Esophagus muscularis mucosa (tissue), 4 donors: ENCODE measurements around the gene ZNF587. TPM values are rescaled to one million over a fixed set of nuclear protein-coding genes. Genes with fewer than 3 reads are reported as not detected.

ENCODE experiments used
- DNase-seq: peaks from one replicate; pipeline ENCODE4 v3.0.0-alpha.2; 2017; ENCODE audit errors: extremely low spot score
- H3K27ac ChIP-seq, 4 donors: fragments of 200-600 bp; sonication (generic); replicated peaks in 1 of 4; 1 replicate in 3 of 4; 2 replicates in 1 of 4; pipeline ENCODE4 v1.5.1; 2016 to 2019; ENCODE audit warnings: mild to moderate bottlenecking in 1 of 4
- H3K27me3 ChIP-seq, 4 donors: fragments of 200-600 bp; sonication (generic); one replicate each; pipeline versions ENCODE4 v1.5.1 to v1.6.0; 2016 to 2019
- H3K36me3 ChIP-seq, 4 donors: fragments of 200-600 bp; sonication (generic); one replicate each; pipeline ENCODE4 v1.5.1; 2016 to 2019
- H3K4me1 ChIP-seq, 4 donors: fragments of 200-600 bp; sonication (generic); one replicate each; pipeline ENCODE4 v1.5.1; 2016 to 2019
- H3K4me3 ChIP-seq, 4 donors: fragments of 200-600 bp; sonication (generic); 1 replicate in 2 of 4; 2 replicates in 2 of 4; pipeline ENCODE4 v1.5.1; 2016 to 2019; ENCODE audit warnings: mild to moderate bottlenecking in 4 of 4, moderate library complexity in 1 of 4
- H3K9me3 ChIP-seq, 4 donors: fragments of 200-600 bp; sonication (generic); 1 replicate in 3 of 4; 2 replicates in 1 of 4; pipeline ENCODE4 v1.5.1; 2016 to 2019
- EP300 ChIP-seq: sonication (generic); formaldehyde crosslinking; IDR thresholded peaks from one replicate; pipeline ENCODE4 v1.6.1; 2017; ENCODE audit warnings: antibody characterized with exemption
- POLR2A ChIP-seq: fragments of 450-650 bp; IDR thresholded peaks from one replicate; pipeline ENCODE4 v1.6.1; 2017; ENCODE audit warnings: antibody characterized with exemption, moderate library complexity, mild to moderate bottlenecking, low read depth
- POLR2AphosphoS5 ChIP-seq, 2 donors: sonication (generic); formaldehyde crosslinking; IDR thresholded peaks; one replicate each; pipeline ENCODE4 v1.6.1; 2017; ENCODE audit warnings: antibody characterized with exemption in 2 of 2
- WGBS: methylation state at CpG from one replicate; pipeline ENCODE4 v1.1.5; 2018; 5-methylcytosine and 5-hydroxymethylcytosine counted together
- intact Hi-C: fragments of 100-400 bp; cut with DNase I; formaldehyde crosslinking; loops from one replicate; pipeline ENCODE4 v1.15.1; 2023
- total RNA-seq, 4 donors: library from RNA; depleted of rRNA; stranded (reverse); fragments of >200 nt; gene quantifications; one replicate each; pipeline versions ENCODE4 v1.1.0 to v1.2.1, GENCODE V29; 2016
- TF ChIP-seq, protein P1 (sequence below), 3 experiments: fragments of 200-600 bp in 2 of 3; fragments of 450-650 bp in 1 of 3; sonication (generic) in 2 of 3; IDR thresholded peaks; one replicate each; pipeline ENCODE4 v1.5.1; 2017 to 2019; ENCODE audit warnings: antibody characterized with exemption in 3 of 3, mild to moderate bottlenecking in 2 of 3, moderate library complexity in 1 of 3

The ZNF587 gene
- total RNA-seq, 4 donors from 2014 or later, result 10.9 to 27.8 (median 19.8) TPM

DNA sequence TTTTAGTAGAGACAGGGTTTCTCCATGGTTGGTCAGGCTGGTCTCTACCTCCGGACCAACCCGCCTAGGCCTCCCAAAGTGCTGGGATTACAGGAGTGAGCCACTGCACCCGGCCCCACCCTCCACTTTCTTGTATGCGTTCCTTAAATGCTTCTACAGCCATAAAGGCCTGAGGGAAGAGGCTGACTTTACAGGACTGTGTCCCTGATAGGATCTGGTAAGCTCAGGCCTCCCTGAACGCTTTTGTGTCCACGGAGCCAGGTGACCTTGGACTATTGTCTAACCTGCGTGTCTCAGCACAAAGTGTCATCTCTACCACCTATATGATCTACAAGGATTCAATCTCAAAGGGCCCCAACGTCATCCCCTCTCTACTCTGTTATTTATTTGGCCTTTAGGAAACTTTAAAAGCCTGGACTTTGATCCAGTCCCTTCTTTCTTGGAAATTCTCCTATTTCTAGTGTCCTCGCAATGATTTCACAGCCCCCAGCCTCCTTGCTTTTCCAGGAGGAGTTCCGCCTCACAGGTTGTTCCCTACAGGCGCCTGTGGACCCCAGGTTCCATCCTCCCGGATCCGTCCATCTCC is 35.6 kb upstream of the ZNF587 start:
- peaks cover 3 to 36% (median 25%) of the 10 kb centered on the region in 4 donors for H3K36me3 ChIP-seq
- intact Hi-C loops, result loop anchor here (10.0 kb wide), 1 partner anchor 69 kb away; the partner anchor contains the start of gene ZNF776
- H3K27me3 ChIP-seq, result no peaks in the 10 kb centered on the region
- no peaks in the 10 kb centered on the region for H3K9me3 ChIP-seq
- H3K27ac ChIP-seq, result peak overlapping the region; percentile 72 to 79 (median 76)
- no peak for TF ChIP-seq POLR2A
- no peak for TF ChIP-seq POLR2AphosphoS5 (IDR thresholded peaks at IDR 0.05)
- TF ChIP-seq EP300, result no peak
- TF ChIP-seq, protein P1, sequence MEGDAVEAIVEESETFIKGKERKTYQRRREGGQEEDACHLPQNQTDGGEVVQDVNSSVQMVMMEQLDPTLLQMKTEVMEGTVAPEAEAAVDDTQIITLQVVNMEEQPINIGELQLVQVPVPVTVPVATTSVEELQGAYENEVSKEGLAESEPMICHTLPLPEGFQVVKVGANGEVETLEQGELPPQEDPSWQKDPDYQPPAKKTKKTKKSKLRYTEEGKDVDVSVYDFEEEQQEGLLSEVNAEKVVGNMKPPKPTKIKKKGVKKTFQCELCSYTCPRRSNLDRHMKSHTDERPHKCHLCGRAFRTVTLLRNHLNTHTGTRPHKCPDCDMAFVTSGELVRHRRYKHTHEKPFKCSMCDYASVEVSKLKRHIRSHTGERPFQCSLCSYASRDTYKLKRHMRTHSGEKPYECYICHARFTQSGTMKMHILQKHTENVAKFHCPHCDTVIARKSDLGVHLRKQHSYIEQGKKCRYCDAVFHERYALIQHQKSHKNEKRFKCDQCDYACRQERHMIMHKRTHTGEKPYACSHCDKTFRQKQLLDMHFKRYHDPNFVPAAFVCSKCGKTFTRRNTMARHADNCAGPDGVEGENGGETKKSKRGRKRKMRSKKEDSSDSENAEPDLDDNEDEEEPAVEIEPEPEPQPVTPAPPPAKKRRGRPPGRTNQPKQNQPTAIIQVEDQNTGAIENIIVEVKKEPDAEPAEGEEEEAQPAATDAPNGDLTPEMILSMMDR (IDR thresholded peaks at IDR 0.05), result no peak
- H3K4me3 ChIP-seq, result peak overlapping the region; percentile 63 to 86 (median 76)
- 30% methylated on average over 13 of the region's 13 CpGs for WGBS
- H3K4me1 ChIP-seq, result peaks cover 6 to 29% (median 23%) of the 10 kb centered on the region in 4 donors
- no peak for DNase-seq

DNA sequence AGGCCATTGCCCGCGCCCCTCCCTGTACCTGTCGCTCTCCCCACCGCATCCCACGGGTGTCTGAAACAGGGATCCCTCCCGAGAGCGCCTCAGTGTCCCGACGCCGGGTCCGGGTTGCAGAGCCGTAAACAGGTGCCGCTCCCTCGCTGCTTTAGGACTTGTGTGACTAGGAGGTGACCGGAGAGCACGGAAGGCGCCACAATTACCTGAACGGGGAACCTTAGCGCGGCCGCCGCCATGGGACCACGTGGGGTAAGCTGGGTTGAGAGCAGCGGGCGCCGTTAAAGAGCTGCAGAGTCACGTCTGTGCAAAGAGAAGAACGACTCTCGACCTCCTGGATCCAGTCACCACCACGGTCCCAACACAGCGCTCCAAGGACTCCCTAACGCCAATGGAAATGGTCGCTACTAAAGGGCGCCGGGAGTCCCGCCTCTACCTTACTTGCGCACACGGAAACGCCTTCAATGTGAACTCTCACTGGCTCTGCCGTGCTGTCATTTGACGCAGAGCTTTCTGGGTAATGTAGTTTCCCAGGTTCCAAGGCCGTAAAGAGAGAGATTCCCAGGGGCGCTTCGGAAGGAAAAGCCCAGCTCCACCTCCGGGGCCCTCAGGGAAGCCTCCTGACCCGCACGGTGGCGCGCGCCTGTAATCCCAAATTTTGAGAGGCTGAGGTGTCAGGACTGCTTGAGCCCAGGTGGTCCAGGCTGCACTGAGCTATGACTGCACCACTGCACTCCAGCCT is 35.0 kb upstream of the ZNF587 start, which contains the start of gene ZNF552:
Gene ZNF552 (minus strand): TSS at position 409 of the 742 bp plus-strand sequence. CDS start 170 bp downstream, at position 239.
- under 1% methylated on average over 35 of the region's 50 CpGs for WGBS
- Histone ChIP-seq H3K27ac (peak within 1 kb of the TSS; percentile 72 to 79 (median 76)), H3K27me3 (no peaks in the 10 kb centered on the region), H3K4me3 (peak within 1 kb of the TSS; percentile 63 to 86 (median 76)), H3K36me3 (peaks cover 3 to 29% (median 18%) of the 10 kb centered on the region in 4 donors), H3K4me1 (peaks cover 6 to 31% (median 24%) of the 10 kb centered on the region in 4 donors), H3K9me3 (no peaks in the 10 kb centered on the region)
- intact Hi-C loops, result loop anchor here (10.0 kb wide), 1 partner anchor 70 kb away; the partner anchor contains the start of gene ZNF776
- DNase-seq, result peak; percentile 93
- no peak for TF ChIP-seq EP300
- TF ChIP-seq POLR2AphosphoS5 (IDR thresholded peaks at IDR 0.05), result peak; percentile 89 to 93

GRCh38 chr19:57815247-57816075 is 34.2 kb upstream of the ZNF587 start:
- no peak for TF ChIP-seq EP300
- TF ChIP-seq POLR2AphosphoS5 (IDR thresholded peaks at IDR 0.05), result no peak
- TF ChIP-seq, protein P1 (IDR thresholded peaks at IDR 0.05), result no peak
- TF ChIP-seq POLR2A, result no peak
- H3K9me3 ChIP-seq, result no peaks in the 10 kb centered on the region
- peak overlapping the region; percentile 72 to 79 (median 76) for H3K27ac ChIP-seq
- WGBS, result 89% methylated on average over 16 of the region's 17 CpGs
- peaks cover 3 to 21% (median 12%) of the 10 kb centered on the region in 4 donors for H3K36me3 ChIP-seq
- DNase-seq, result no peak
- H3K4me1 ChIP-seq, result peaks cover 11 to 37% (median 29%) of the 10 kb centered on the region in 4 donors
- H3K27me3 ChIP-seq, result no peaks in the 10 kb centered on the region
- intact Hi-C loops, result loop anchor here (10.0 kb wide), 1 partner anchor 71 kb away; the partner anchor contains the start of gene ZNF776
- peak overlapping the region; percentile 63 to 86 (median 76) for H3K4me3 ChIP-seq

GRCh38 chr19:57816652-57817051 is 33.0 kb upstream of the ZNF587 start:
- intact Hi-C loops, result loop anchor here (10.0 kb wide), 1 partner anchor 72 kb away; the partner anchor contains the start of gene ZNF776
- Histone ChIP-seq H3K27ac (no peak overlapping the region), H3K4me3 (no peak overlapping the region), H3K27me3 (no peaks in the 10 kb centered on the region), H3K9me3 (no peaks in the 10 kb centered on the region), H3K4me1 (peaks cover 16 to 44% (median 36%) of the 10 kb centered on the region in 4 donors), H3K36me3 (peaks cover 0 to 11% (median 5%) of the 10 kb centered on the region in 4 donors)
- no peak for TF ChIP-seq POLR2A
- 82% methylated on average over 7 of the region's 7 CpGs for WGBS
- DNase-seq, result no peak

- intact Hi-C loops, result loop anchor here (10.0 kb wide), 1 partner anchor 73 kb away; the partner anchor contains the start of gene ZNF776
- DNase-seq, result no peak
- Histone ChIP-seq H3K27me3 (no peaks in the 10 kb centered on the region), H3K4me1 (peaks cover 21 to 43% (median 39%) of the 10 kb centered on the region in 4 donors), H3K27ac (no peak overlapping the region), H3K36me3 (peaks cover 0 to 12% (median 0%) of the 10 kb centered on the region in 4 donors), H3K9me3 (no peaks in the 10 kb centered on the region), H3K4me3 (no peak overlapping the region)
- TF ChIP-seq, protein P1 (IDR thresholded peaks at IDR 0.05), result no peak
- TF ChIP-seq POLR2AphosphoS5 (IDR thresholded peaks at IDR 0.05), result no peak
- 96% methylated on average over 14 of the region's 14 CpGs for WGBS
These were observed 31.7 kb upstream of the ZNF587 start for GRCh38 chr19:57817976-57818375.
